Body of pancreas (tissue), 4 donors: ENCODE results near the gene NOC2L. TPM values are rescaled to one million over a fixed set of nuclear protein-coding genes. Genes with fewer than 3 reads are reported as not detected.

Experiments used
- ATAC-seq: fragments of 150-250 bp; one replicate; pipeline ENCODE4 v1.9.1; 2016
- DNase-seq, 4 donors: peaks; one replicate each; pipeline ENCODE4 v3.0.0-alpha.2; 2019
- H3K27ac ChIP-seq, 4 donors: fragments of 200-600 bp; sonication (generic); 1 replicate in 3 of 4; 2 replicates in 1 of 4; pipeline versions ENCODE4 v1.5.1 to v1.6.1; 2016 to 2019; ENCODE audit warnings: mild to moderate bottlenecking in 1 of 4, mixed read lengths in 1 of 4, moderate library complexity in 1 of 4
- H3K27me3 ChIP-seq, 2 donors: fragments of 200-600 bp; sonication (generic); one replicate each; pipeline ENCODE4 v1.6.0; 2016; ENCODE audit warnings: mild to moderate bottlenecking in 1 of 2
- H3K36me3 ChIP-seq, 2 donors: fragments of 200-600 bp; sonication (generic); replicated peaks in 1 of 2; 2 replicates each; pipeline ENCODE4 v1.5.1; 2016; ENCODE audit warnings: low read depth in 2 of 2; ENCODE audit not compliant: insufficient read depth in 1 of 2
- H3K4me1 ChIP-seq: fragments of 200-600 bp; sonication (generic); one replicate; pipeline ENCODE4 v1.6.0; 2016
- H3K4me3 ChIP-seq, 2 donors: fragments of 200-600 bp; sonication (generic); 1 replicate in 1 of 2; 2 replicates in 1 of 2; pipeline ENCODE4 v1.5.1; 2016 to 2019
- H3K9me3 ChIP-seq, 3 donors: fragments of 200-600 bp; sonication (generic); 1 replicate in 2 of 3; 2 replicates in 1 of 3; pipeline ENCODE4 v1.5.1; 2016
- POLR2A ChIP-seq, 3 donors: fragments of 450-650 bp; IDR thresholded peaks; one replicate each; pipeline ENCODE4 v1.6.1; 2016; ENCODE audit warnings: antibody characterized with exemption in 3 of 3, mild to moderate bottlenecking in 2 of 3
- WGBS, 2 donors: methylation state at CpG; one replicate each; pipeline ENCODE4 v1.1.5; 2017; 5-methylcytosine and 5-hydroxymethylcytosine counted together
- intact Hi-C: fragments of 100-400 bp; cut with DNase I; formaldehyde crosslinking; loops from one replicate; pipeline ENCODE4 v1.15.1; 2023
- total RNA-seq, 2 donors: library from RNA; depleted of rRNA; stranded (reverse); fragments of >200 nt; gene quantifications; one replicate each; pipeline ENCODE4 v1.1.0, GENCODE V29; 2016
- TF ChIP-seq, protein P1 (sequence below), 7 experiments: fragments of 450-650 bp in 4 of 7; fragments of 200-600 bp in 3 of 7; sonication (generic) in 3 of 7; IDR thresholded peaks; one replicate each; pipeline ENCODE4 v1.5.1; 2016 to 2019; ENCODE audit warnings: antibody characterized with exemption in 7 of 7

NOC2L gene
- total RNA-seq, 2 donors from 2014 or later: 30.6 to 32.3 TPM

DNA sequence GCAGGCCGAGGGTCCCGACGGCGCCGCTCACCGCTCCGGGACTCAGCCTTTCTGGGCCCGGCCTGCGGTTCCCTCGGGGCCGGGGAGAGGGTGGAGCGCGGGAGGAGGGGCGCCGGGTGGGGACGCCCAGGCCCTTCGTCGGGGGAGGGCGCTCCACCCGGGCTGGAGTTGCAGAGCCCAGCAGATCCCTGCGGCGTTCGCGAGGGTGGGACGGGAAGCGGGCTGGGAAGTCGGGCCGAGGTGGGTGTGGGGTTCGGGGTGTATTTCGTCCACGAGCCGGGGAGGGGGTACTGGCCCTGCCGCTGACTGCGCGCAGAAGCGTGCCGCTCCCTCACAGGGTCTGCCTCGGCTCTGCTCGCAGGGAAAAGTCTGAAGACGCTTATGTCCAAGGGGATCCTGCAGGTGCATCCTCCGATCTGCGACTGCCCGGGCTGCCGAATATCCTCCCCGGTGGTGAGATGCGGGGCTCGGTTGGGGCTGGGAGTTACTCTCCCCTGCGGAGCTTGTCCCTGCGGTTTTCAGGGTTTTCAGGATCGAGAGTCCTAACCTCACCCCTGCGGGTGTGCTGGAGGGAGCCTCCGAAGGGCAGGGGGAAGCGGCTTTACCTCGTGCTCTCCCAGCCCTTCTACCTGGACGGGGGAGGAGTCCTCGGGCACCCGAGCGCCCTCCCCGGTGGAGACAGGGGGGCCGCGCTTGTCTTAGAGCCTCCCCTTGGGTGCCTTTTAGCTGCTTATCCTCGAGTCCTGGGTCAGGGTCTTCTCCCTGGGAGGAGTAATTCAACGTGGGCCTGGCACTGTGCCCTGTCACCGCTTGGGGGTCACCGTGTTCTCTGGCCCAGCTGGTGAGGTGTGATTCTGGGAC lies 33.3 kb downstream of the NOC2L start:
- intact Hi-C loops: no loop called here
- peaks cover 37% of the 10 kb centered on the region for H3K4me1 ChIP-seq
- no peaks in the 10 kb centered on the region for H3K9me3 ChIP-seq
- H3K36me3 ChIP-seq: no peaks in the 10 kb centered on the region
- WGBS, 2 donors: 3 to 5% methylated on average over 17 to 65 of the region's 65 CpGs
- DNase-seq: no peak
- H3K4me3 ChIP-seq: no peak overlapping the region
- ATAC-seq: no peak
- no peak overlapping the region for H3K27ac ChIP-seq
- no peak for TF ChIP-seq POLR2A (IDR thresholded peaks at IDR 0.05)
- TF ChIP-seq, protein P1, sequence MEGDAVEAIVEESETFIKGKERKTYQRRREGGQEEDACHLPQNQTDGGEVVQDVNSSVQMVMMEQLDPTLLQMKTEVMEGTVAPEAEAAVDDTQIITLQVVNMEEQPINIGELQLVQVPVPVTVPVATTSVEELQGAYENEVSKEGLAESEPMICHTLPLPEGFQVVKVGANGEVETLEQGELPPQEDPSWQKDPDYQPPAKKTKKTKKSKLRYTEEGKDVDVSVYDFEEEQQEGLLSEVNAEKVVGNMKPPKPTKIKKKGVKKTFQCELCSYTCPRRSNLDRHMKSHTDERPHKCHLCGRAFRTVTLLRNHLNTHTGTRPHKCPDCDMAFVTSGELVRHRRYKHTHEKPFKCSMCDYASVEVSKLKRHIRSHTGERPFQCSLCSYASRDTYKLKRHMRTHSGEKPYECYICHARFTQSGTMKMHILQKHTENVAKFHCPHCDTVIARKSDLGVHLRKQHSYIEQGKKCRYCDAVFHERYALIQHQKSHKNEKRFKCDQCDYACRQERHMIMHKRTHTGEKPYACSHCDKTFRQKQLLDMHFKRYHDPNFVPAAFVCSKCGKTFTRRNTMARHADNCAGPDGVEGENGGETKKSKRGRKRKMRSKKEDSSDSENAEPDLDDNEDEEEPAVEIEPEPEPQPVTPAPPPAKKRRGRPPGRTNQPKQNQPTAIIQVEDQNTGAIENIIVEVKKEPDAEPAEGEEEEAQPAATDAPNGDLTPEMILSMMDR (IDR thresholded peaks at IDR 0.05): no peak
- peaks cover 0 to 20% of the 10 kb centered on the region in 2 donors for H3K27me3 ChIP-seq

DNA sequence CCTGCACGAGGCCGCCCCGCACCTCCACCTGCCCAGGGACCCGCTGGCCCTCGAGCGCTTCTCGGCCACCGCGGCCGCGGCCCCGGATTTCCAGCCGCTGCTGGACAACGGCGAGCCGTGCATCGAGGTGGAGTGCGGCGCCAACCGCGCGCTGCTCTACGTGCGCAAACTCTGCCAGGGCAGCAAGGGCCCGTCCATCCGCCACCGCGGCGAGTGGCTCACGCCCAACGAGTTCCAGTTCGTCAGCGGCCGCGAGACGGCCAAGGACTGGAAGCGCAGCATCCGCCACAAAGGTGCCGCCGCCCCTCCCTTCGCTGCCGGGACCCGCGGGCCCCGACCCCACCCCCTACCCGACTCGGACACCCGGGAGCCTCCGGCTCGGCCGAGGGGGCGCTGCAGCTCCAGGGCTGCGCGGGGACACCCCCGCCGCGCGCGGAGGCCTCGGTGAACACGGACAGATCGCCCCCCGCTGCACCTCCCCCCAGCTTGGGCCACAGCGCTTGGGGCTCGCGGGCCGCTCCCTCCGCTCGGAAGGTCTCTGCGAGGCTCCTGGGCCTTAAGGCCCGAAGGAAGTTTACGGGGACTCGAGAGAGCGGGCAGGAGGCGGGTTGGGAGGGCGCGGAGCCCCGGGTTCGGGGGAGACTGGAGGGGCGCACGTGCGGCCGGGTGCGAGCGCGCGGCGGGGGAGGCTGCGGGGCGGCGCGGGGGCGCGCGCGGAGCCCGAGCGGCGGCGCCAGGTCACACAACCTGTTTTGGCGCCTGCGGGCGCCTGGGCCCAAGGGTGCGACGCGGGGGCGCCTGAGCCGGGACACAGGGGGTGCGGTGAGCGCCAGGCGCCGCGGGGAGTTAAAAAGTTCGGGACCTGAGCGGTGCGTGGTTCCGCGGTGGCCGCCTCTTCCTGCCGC lies 34.1 kb downstream of the NOC2L start:
- Histone ChIP-seq H3K4me3 (no peak overlapping the region), H3K27ac (no peak overlapping the region), H3K9me3 (no peaks in the 10 kb centered on the region), H3K36me3 (no peaks in the 10 kb centered on the region), H3K27me3 (peaks cover 0 to 20% of the 10 kb centered on the region in 2 donors), H3K4me1 (peaks cover 46% of the 10 kb centered on the region)
- WGBS, 2 donors: 2% methylated on average over 109 of the region's 120 CpGs; no CpG with 5 or more reads in 1 of the 2 donors
- intact Hi-C loops: no loop called here
- DNase-seq (peak in 3 of 4 donors; percentile 27 to 57 (median 50)), ATAC-seq (peak; percentile 30)
- TF ChIP-seq, protein P1 (IDR thresholded peaks at IDR 0.05): no peak
- TF ChIP-seq POLR2A (IDR thresholded peaks at IDR 0.05): no peak

GRCh38 chr1:923991-924655 lies 34.9 kb downstream of the NOC2L start:
- peaks cover 47% of the 10 kb centered on the region for H3K4me1 ChIP-seq
- H3K36me3 ChIP-seq: no peaks in the 10 kb centered on the region
- TF ChIP-seq POLR2A (IDR thresholded peaks at IDR 0.05): no peak
- TF ChIP-seq, protein P1 (IDR thresholded peaks at IDR 0.05): no peak
- intact Hi-C loops: no loop called here
- DNase-seq (no peak), ATAC-seq (peak; percentile 12)
- no peak overlapping the region for H3K27ac ChIP-seq
- WGBS, 2 donors: 0% methylated on average over 86 of the region's 98 CpGs; no CpG with 5 or more reads in 1 of the 2 donors
- no peak overlapping the region for H3K4me3 ChIP-seq
- H3K9me3 ChIP-seq: no peaks in the 10 kb centered on the region
- H3K27me3 ChIP-seq: peaks cover 0 to 20% of the 10 kb centered on the region in 2 donors

GRCh38 chr1:923131-923990 lies 35.7 kb downstream of the NOC2L start, which contains the start of gene SAMD11:
SAMD11 (plus strand) TSS chr1:923923; CDS start chr1:924432, 509 bp downstream.
- Histone ChIP-seq H3K27me3 (peaks cover 0 to 20% of the 10 kb centered on the region in 2 donors), H3K4me1 (peaks cover 47% of the 10 kb centered on the region), H3K4me3 (no peak within 1 kb of the TSS), H3K36me3 (no peaks in the 10 kb centered on the region), H3K9me3 (no peaks in the 10 kb centered on the region), H3K27ac (no peak within 1 kb of the TSS)
- no peak for TF ChIP-seq POLR2A (IDR thresholded peaks at IDR 0.05)
- TF ChIP-seq, protein P1 (IDR thresholded peaks at IDR 0.05): peak in 1 of 7 experiments; percentile 23
- intact Hi-C loops: no loop called here
- ATAC-seq: peak; percentile 75
- WGBS, 2 donors: 4% methylated on average over 70 of the region's 72 CpGs; no CpG with 5 or more reads in 1 of the 2 donors
- peak; percentile 80 to 89 (median 84) for DNase-seq
